K562 (cell line): Measurements from ENCODE around the gene SLC9B2. TPM values are rescaled to one million over a fixed set of nuclear protein-coding genes. Genes with fewer than 3 reads are reported as not detected.

Experiments used
- CBX8 ChIP-seq: fragments of 200-600 bp; sonication (generic); IDR thresholded peaks from 2 replicates; pipeline ENCODE4 v1.6.1; 2012; ENCODE audit warnings: borderline replicate concordance, mixed run types, low read depth, mild to moderate bottlenecking, moderate library complexity, mixed read lengths, low read length, control low read depth, inconsistent platforms; ENCODE audit not compliant: poor library complexity, severe bottlenecking; ENCODE audit errors: extremely low read depth
- FOXP4 ChIP-seq: sonication (generic); formaldehyde crosslinking; IDR thresholded peaks from 2 replicates; pipeline ENCODE4 v1.8.0; 2022; ENCODE audit warnings: mild to moderate bottlenecking, missing genetic modification reagents, borderline replicate concordance
- GTF3C2 ChIP-seq: IDR thresholded peaks from 3 replicates; pipeline ENCODE4 v1.6.1; 2011; ENCODE audit warnings: borderline replicate concordance, mild to moderate bottlenecking, moderate library complexity; ENCODE audit not compliant: insufficient read length; ENCODE audit errors: extremely low read depth
- KDM1A ChIP-seq, 2 experiments: fragments of 450-650 bp; IDR thresholded peaks; 2 replicates each; pipeline ENCODE4 v1.6.1; 2016; ENCODE audit warnings: mild to moderate bottlenecking in 2 of 2
- PYGO2 ChIP-seq: fragments of 450-650 bp; IDR thresholded peaks from 2 replicates; pipeline ENCODE4 v1.6.1; 2016; ENCODE audit warnings: mild to moderate bottlenecking, missing genetic modification characterization, moderate library complexity, missing compliant biosample characterization
- ZNF133 ChIP-seq: fragments of 250-450 bp; sonication (Bioruptor Pico); IDR thresholded peaks from 2 replicates; pipeline ENCODE4 v1.4.0; 2020; ENCODE audit warnings: mild to moderate bottlenecking
- ZNF699 ChIP-seq: fragments of 250-450 bp; sonication (Bioruptor Pico); IDR thresholded peaks from 2 replicates; pipeline ENCODE4 v1.8.0; 2021; ENCODE audit warnings: mild to moderate bottlenecking, moderate library complexity; ENCODE audit not compliant: insufficient replicate concordance
- ZNF785 ChIP-seq: fragments of 250-450 bp; sonication (Bioruptor Pico); IDR thresholded peaks from 2 replicates; pipeline ENCODE4 v1.4.0; 2020; ENCODE audit warnings: mild to moderate bottlenecking
- polyA plus RNA-seq, 8 experiments: library from polyadenylated mRNA; depleted of rRNA in 4 of 8; stranded (reverse) in 5 of 8; unstranded in 3 of 8; fragments of >200 nt; fragmentation: Nextera tagmentation in 2 of 8; fragmentation: Illumina TruSeq in 1 of 8; extraction: Ambion mirVana in 2 of 8; extraction: Trizol in 1 of 8; gene quantifications; 2 replicates each; pipeline versions ENCODE4 v1.2.1 to v1.2.3, GENCODE V29; 2011 to 2014; ENCODE audit warnings: inconsistent platforms in 1 of 8, missing spikeins in 1 of 8
- total RNA-seq, 7 experiments: library from RNA; depleted of rRNA in 6 of 7; stranded (reverse); fragments of >200 nt in 6 of 7; fragmentation: Illumina TruSeq in 2 of 7; extraction: Trizol in 2 of 7; gene quantifications; 2 replicates each; pipeline versions ENCODE4 v1.2.1 to v1.2.3, GENCODE V29; 2011 to 2021; ENCODE audit warnings: low replicate concordance in 1 of 7
- TF ChIP-seq, protein P1 (sequence below): IDR thresholded peaks from 3 replicates; pipeline ENCODE4 v1.6.1; 2011; ENCODE audit warnings: borderline replicate concordance, mild to moderate bottlenecking; ENCODE audit not compliant: insufficient read length, insufficient read depth
- TF ChIP-seq, protein P2 (sequence below): fragments of 450-650 bp; IDR thresholded peaks from 2 replicates; pipeline ENCODE4 v1.6.1; 2014; ENCODE audit warnings: low read depth, mild to moderate bottlenecking, moderate library complexity, borderline replicate concordance

SLC9B2 gene
- total and polyA plus RNA-seq, 9 of the 15 experiments (the other 6 are each of a cell fraction or from before 2014, with no cell fraction given): 6.6 to 14.6 (median 11.4) TPM

- no peak for TF ChIP-seq CBX8
- TF ChIP-seq ZNF699 (CRISPR knock-in tag): no peak
- no peak for TF ChIP-seq GTF3C2
- TF ChIP-seq PYGO2: no peak
- TF ChIP-seq ZNF785: no peak
- TF ChIP-seq, protein P1, sequence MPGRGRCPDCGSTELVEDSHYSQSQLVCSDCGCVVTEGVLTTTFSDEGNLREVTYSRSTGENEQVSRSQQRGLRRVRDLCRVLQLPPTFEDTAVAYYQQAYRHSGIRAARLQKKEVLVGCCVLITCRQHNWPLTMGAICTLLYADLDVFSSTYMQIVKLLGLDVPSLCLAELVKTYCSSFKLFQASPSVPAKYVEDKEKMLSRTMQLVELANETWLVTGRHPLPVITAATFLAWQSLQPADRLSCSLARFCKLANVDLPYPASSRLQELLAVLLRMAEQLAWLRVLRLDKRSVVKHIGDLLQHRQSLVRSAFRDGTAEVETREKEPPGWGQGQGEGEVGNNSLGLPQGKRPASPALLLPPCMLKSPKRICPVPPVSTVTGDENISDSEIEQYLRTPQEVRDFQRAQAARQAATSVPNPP: no peak
- TF ChIP-seq FOXP4 (CRISPR knock-in tag): no peak
- TF ChIP-seq KDM1A (IDR thresholded peaks at IDR 0.05): no peak
- no peak for TF ChIP-seq ZNF133
- TF ChIP-seq, protein P2, sequence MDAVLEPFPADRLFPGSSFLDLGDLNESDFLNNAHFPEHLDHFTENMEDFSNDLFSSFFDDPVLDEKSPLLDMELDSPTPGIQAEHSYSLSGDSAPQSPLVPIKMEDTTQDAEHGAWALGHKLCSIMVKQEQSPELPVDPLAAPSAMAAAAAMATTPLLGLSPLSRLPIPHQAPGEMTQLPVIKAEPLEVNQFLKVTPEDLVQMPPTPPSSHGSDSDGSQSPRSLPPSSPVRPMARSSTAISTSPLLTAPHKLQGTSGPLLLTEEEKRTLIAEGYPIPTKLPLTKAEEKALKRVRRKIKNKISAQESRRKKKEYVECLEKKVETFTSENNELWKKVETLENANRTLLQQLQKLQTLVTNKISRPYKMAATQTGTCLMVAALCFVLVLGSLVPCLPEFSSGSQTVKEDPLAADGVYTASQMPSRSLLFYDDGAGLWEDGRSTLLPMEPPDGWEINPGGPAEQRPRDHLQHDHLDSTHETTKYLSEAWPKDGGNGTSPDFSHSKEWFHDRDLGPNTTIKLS: no peak
Observed at GRCh38 chr4:103050736-103051436, 25.7 kb downstream of the SLC9B2 start (continued).
